HepG2 (cell line): ENCODE measurements around the gene KDM3B. TPM values are rescaled to one million over a fixed set of nuclear protein-coding genes. Genes with fewer than 3 reads are reported as not detected.

ENCODE experiments used
- CERS6 ChIP-seq: sonication (generic); formaldehyde crosslinking; IDR thresholded peaks from 2 replicates; pipeline ENCODE4 v1.5.0; 2020; ENCODE audit warnings: missing genetic modification reagents
- DZIP1 ChIP-seq: sonication (generic); formaldehyde crosslinking; IDR thresholded peaks from 2 replicates; pipeline ENCODE4 v1.5.0; 2020; ENCODE audit warnings: mild to moderate bottlenecking, missing genetic modification reagents
- HMGA1 ChIP-seq: sonication (generic); formaldehyde crosslinking; conservative IDR thresholded peaks from 2 replicates; pipeline ENCODE4 v1.4.0; 2020; ENCODE audit warnings: missing genetic modification reagents
- KLF12 ChIP-seq: sonication (generic); formaldehyde crosslinking; IDR thresholded peaks from 2 replicates; pipeline ENCODE4 v1.4.0; 2020; ENCODE audit warnings: missing genetic modification reagents, borderline replicate concordance
- POLR2AphosphoS5 ChIP-seq: IDR thresholded peaks from 2 replicates; pipeline ENCODE4 v1.6.1; 2012; ENCODE audit warnings: low read depth, low read length
- SALL2 ChIP-seq: sonication (generic); formaldehyde crosslinking; IDR thresholded peaks from 2 replicates; pipeline ENCODE4 v1.8.1; 2023; ENCODE audit warnings: mild to moderate bottlenecking, missing genetic modification reagents, inconsistent platforms
- ZFP62 ChIP-seq: sonication (generic); formaldehyde crosslinking; IDR thresholded peaks from 2 replicates; pipeline ENCODE4 v1.4.0; 2020; ENCODE audit warnings: missing genetic modification reagents
- ZNF747 ChIP-seq: sonication (generic); formaldehyde crosslinking; IDR thresholded peaks from 2 replicates; pipeline ENCODE4 v1.8.1; 2023; ENCODE audit warnings: missing genetic modification reagents, mild to moderate bottlenecking, borderline replicate concordance
- ZNF879 ChIP-seq: sonication (generic); formaldehyde crosslinking; IDR thresholded peaks from 2 replicates; pipeline ENCODE4 v1.8.1; 2023; ENCODE audit warnings: missing genetic modification reagents
- polyA plus RNA-seq, 8 experiments: library from polyadenylated mRNA; depleted of rRNA in 3 of 8; stranded (reverse) in 7 of 8; unstranded in 1 of 8; fragments of >200 nt; fragmentation: Illumina TruSeq in 4 of 8; extraction: Trizol in 4 of 8; gene quantifications; 2 replicates each; pipeline versions ENCODE4 v1.2.1 to v1.2.3, GENCODE V29; 2011 to 2016; ENCODE audit warnings: low read depth in 4 of 8, missing spikeins in 1 of 8, mixed read lengths in 1 of 8; ENCODE audit not compliant: insufficient read depth in 1 of 8
- total RNA-seq, 5 experiments: library from RNA; depleted of rRNA; stranded (reverse); fragments of >200 nt; fragmentation: Illumina TruSeq; extraction: Trizol; gene quantifications; 2 replicates each; pipeline ENCODE4 v1.2.3, GENCODE V29; 2016; ENCODE audit warnings: low read depth in 1 of 5
- TF ChIP-seq, protein P1 (sequence below): IDR thresholded peaks from 2 replicates; pipeline ENCODE4 v1.6.1; 2016; ENCODE audit warnings: low read depth, missing genetic modification reagents, missing compliant biosample characterization
- TF ChIP-seq, protein P2 (sequence below): sonication (generic); formaldehyde crosslinking; IDR thresholded peaks from 2 replicates; pipeline ENCODE4 v1.9.0; 2022; ENCODE audit warnings: missing genetic modification reagents, mild to moderate bottlenecking, borderline replicate concordance
- TF ChIP-seq, protein P3 (sequence below): IDR thresholded peaks from 2 replicates; pipeline ENCODE4 v1.4.0; 2020; ENCODE audit warnings: mild to moderate bottlenecking, missing genetic modification reagents

Gene KDM3B
- total and polyA plus RNA-seq, 2 of the 13 experiments (the other 11 are each of a cell fraction or from before 2014, with no cell fraction given): 19.7 to 34.3 TPM

- TF ChIP-seq, protein P1, sequence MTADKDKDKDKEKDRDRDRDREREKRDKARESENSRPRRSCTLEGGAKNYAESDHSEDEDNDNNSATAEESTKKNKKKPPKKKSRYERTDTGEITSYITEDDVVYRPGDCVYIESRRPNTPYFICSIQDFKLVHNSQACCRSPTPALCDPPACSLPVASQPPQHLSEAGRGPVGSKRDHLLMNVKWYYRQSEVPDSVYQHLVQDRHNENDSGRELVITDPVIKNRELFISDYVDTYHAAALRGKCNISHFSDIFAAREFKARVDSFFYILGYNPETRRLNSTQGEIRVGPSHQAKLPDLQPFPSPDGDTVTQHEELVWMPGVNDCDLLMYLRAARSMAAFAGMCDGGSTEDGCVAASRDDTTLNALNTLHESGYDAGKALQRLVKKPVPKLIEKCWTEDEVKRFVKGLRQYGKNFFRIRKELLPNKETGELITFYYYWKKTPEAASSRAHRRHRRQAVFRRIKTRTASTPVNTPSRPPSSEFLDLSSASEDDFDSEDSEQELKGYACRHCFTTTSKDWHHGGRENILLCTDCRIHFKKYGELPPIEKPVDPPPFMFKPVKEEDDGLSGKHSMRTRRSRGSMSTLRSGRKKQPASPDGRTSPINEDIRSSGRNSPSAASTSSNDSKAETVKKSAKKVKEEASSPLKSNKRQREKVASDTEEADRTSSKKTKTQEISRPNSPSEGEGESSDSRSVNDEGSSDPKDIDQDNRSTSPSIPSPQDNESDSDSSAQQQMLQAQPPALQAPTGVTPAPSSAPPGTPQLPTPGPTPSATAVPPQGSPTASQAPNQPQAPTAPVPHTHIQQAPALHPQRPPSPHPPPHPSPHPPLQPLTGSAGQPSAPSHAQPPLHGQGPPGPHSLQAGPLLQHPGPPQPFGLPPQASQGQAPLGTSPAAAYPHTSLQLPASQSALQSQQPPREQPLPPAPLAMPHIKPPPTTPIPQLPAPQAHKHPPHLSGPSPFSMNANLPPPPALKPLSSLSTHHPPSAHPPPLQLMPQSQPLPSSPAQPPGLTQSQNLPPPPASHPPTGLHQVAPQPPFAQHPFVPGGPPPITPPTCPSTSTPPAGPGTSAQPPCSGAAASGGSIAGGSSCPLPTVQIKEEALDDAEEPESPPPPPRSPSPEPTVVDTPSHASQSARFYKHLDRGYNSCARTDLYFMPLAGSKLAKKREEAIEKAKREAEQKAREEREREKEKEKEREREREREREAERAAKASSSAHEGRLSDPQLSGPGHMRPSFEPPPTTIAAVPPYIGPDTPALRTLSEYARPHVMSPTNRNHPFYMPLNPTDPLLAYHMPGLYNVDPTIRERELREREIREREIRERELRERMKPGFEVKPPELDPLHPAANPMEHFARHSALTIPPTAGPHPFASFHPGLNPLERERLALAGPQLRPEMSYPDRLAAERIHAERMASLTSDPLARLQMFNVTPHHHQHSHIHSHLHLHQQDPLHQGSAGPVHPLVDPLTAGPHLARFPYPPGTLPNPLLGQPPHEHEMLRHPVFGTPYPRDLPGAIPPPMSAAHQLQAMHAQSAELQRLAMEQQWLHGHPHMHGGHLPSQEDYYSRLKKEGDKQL (CRISPR knock-in tag): no peak
- no peak for TF ChIP-seq ZNF879 (CRISPR knock-in tag)
- no peak for TF ChIP-seq HMGA1 (CRISPR knock-in tag)
- TF ChIP-seq, protein P2, sequence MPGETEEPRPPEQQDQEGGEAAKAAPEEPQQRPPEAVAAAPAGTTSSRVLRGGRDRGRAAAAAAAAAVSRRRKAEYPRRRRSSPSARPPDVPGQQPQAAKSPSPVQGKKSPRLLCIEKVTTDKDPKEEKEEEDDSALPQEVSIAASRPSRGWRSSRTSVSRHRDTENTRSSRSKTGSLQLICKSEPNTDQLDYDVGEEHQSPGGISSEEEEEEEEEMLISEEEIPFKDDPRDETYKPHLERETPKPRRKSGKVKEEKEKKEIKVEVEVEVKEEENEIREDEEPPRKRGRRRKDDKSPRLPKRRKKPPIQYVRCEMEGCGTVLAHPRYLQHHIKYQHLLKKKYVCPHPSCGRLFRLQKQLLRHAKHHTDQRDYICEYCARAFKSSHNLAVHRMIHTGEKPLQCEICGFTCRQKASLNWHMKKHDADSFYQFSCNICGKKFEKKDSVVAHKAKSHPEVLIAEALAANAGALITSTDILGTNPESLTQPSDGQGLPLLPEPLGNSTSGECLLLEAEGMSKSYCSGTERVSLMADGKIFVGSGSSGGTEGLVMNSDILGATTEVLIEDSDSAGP: peak; percentile 67; the same call in 1 of the 2 replicates
- TF ChIP-seq ZNF747 (CRISPR knock-in tag): no peak; the same call in 1 of the 2 replicates
- TF ChIP-seq ZFP62 (CRISPR knock-in tag): no peak
- TF ChIP-seq KLF12 (CRISPR knock-in tag): 0 out of 2 replicates have a peak, but pooled peaks have one; percentile 80
- no peak for TF ChIP-seq DZIP1
- peak; percentile 66 for TF ChIP-seq POLR2AphosphoS5
- TF ChIP-seq, protein P3, sequence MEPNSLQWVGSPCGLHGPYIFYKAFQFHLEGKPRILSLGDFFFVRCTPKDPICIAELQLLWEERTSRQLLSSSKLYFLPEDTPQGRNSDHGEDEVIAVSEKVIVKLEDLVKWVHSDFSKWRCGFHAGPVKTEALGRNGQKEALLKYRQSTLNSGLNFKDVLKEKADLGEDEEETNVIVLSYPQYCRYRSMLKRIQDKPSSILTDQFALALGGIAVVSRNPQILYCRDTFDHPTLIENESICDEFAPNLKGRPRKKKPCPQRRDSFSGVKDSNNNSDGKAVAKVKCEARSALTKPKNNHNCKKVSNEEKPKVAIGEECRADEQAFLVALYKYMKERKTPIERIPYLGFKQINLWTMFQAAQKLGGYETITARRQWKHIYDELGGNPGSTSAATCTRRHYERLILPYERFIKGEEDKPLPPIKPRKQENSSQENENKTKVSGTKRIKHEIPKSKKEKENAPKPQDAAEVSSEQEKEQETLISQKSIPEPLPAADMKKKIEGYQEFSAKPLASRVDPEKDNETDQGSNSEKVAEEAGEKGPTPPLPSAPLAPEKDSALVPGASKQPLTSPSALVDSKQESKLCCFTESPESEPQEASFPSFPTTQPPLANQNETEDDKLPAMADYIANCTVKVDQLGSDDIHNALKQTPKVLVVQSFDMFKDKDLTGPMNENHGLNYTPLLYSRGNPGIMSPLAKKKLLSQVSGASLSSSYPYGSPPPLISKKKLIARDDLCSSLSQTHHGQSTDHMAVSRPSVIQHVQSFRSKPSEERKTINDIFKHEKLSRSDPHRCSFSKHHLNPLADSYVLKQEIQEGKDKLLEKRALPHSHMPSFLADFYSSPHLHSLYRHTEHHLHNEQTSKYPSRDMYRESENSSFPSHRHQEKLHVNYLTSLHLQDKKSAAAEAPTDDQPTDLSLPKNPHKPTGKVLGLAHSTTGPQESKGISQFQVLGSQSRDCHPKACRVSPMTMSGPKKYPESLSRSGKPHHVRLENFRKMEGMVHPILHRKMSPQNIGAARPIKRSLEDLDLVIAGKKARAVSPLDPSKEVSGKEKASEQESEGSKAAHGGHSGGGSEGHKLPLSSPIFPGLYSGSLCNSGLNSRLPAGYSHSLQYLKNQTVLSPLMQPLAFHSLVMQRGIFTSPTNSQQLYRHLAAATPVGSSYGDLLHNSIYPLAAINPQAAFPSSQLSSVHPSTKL (CRISPR knock-in tag): no peak
- TF ChIP-seq CERS6 (CRISPR knock-in tag): 0 out of 2 replicates have a peak, but pooled peaks have one; percentile 42
- TF ChIP-seq SALL2 (CRISPR knock-in tag): peak; percentile 77
Measured at GRCh38 chr5:138331449-138332368, 20.8 kb upstream of the KDM3B start, which contains the start of gene CDC25C (continued).
